SK-MEL-5 (cell line): Measurements from ENCODE around the gene SLC12A9. TPM values are rescaled to one million over a fixed set of nuclear protein-coding genes. Genes with fewer than 3 reads are reported as not detected.
"Not testable (repeated sequence)": the region's sequence is repeated elsewhere in the genome, so short reads cannot be mapped to it uniquely, and the experiment has no call there.

Experiments used
- DNase-seq: peaks from one replicate; pipeline ENCODE4 v3.0.0-alpha.2; 2016; ENCODE audit warnings: low read depth, low spot score
- in situ Hi-C: cut with HindIII; loops from 2 replicates; pipeline ENCODE4 v1.10.0; 2016; ENCODE audit warnings: low sequenced_read_pairs, high pct_unique_total_duplicates, low pct_unique_long_range_greater_than_20kb
- small RNA-seq, 2 experiments: library from RNA; depleted of rRNA; stranded (forward); fragments of <200 nt; gene quantifications; one replicate each; pipeline ENCODE3, GENCODE V24; 2014
- total RNA-seq: library from RNA; depleted of rRNA; stranded (reverse); fragments of >200 nt; shearing (Covaris generic); gene quantifications from 2 replicates; pipeline ENCODE4 v1.2.3, GENCODE V29; 2014; rRNA removed

The SLC12A9 gene
- total RNA-seq, 1 experiment from 2014 or later, result 13.1 TPM

DNA sequence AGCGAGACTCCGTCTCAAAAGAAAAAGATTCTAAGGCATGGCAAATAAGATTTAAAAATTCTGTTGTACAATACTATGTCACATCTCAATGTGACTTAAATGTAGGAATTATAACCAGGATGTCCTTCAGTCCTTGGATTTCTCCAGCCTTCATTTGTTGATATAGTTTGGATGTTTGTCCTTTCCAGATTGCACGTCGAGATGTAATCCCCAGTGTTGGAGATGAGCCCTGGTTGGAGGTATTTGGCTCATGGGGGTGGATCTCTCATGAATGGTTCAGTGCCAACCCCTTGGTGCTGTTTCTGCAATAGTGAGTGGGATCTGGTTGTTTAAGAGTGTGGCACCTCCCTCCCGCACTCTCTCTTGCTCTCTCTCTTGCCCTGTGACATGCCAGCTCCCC lies 56.0 kb downstream of the SLC12A9 start:
- no peak for DNase-seq
- in situ Hi-C loops, result no loop called here

DNA sequence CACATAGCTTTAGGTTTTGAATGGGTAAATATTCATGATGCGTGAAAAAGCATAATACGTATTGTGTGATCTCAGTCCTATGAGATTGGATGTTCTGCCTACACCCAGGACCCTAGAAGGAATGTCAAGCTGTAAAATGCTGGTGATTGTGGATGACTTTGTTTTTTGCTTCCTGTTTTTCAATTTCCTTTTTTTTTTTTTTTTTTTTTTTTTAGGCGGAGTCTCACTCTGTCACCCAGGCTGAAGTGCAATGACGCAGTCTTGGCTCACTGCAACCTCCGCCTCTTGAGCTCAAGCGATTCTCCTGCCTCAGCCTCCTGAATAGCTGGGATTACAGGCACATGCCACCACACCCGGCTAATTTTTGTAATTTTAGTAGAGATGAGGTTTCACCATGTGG lies 57.9 kb downstream of the SLC12A9 start:
- in situ Hi-C loops, result not testable (repeated sequence)

DNA sequence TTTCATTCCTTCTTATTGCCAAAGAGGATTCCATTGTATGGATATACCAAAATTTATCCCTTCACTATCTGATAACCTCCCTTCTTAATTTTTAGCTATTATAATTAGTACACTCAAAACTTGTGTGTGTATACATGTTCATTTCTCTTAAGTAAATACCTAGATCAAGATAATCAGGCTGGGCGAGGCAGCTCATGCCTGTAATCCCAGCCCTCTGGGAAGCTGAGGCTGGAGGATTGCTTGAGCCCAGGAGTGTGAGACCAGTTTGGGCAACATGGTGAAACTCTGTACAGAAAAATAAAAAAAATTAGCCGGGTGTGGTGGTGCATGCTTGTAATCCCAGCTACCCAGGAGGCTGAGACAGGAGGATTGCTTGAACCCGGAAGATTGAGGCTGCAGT lies 59.0 kb downstream of the SLC12A9 start:
- in situ Hi-C loops, result no loop called here
- DNase-seq, result no peak

More for the DNA sequence above, 57.9 kb downstream of the SLC12A9 start:
- DNase-seq, result not testable (repeated sequence)

DNA sequence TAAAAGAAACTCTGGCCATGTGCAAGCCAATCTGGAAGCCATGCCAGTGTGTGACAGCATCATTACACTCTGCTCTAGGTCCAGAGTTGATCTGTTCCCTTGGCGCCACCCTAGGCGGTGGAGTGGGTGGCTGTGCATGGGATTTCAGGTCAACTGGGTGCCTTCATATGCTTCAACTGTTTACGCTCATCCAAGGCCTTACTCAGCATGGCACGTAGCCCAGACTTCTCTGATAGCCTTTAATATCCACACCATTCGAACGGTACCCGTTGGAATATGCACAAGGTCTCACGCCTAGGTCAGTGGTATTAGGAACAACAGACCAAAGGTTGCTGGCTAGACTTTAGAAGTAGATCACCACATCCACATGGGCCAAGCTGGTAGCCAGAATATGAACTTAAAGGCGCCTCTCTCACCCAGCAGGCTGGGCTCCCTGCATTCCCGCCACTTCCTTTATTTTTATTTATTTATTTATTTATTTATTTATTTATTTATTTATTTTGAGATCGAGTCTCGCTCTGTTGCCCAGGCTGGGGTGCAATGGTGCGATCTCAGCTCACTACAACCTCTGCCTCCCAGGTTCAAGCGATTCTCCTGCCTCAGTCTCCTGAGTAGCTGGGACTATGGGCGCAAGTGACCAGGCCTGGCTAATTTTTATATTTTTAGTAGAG lies 61.8 kb downstream of the SLC12A9 start:
- in situ Hi-C loops, result no loop called here
- no peak for DNase-seq

DNA sequence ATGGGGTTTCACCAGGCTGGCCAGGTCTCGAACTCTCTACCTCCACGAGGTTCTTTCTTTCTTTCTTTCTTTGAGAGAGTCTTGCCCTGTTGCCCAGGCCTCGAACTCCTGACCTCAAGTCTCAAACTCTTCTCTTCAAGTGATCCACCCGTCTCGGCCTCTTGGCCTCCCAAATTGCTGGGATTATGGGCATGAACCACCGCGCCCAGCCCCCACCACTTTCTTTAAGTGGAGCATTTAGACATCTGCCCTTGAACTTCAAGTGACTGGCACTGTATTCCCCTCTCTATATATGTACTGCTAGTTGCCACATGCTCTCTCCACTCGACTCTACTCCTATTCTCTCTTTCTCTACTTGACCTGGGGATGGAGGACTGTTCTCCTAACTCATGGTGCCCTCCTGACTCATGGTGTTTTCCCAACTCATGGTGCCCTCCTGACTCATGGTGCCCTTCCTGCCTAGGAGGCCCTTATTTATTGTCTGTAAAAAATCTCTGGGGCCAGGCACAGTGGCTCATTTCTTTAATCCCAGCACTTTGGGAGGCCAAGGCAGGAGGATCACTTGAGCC lies 62.5 kb downstream of the SLC12A9 start:
- in situ Hi-C loops, result no loop called here
- no peak for DNase-seq

Small RNA genes lying within 50 kb of the gene (small RNA-seq; reads per million reads assigned to genes)
- gene RN7SL549P (0 reads per million in 2 experiments), gene RN7SL750P (0 reads per million in 2 experiments)

Other genes with a start within 250 kb of the SLC12A9 start
- 14.0 and 16.7 TPM in 2 replicates for gene MOSPD3, start 240.2 kb upstream of the SLC12A9 start, total RNA-seq
- 0.29 and 1.6 TPM in 2 replicates for gene TFR2, start 211.2 kb upstream of the SLC12A9 start, total RNA-seq
- gene ACTL6B, start 196.3 kb upstream of the SLC12A9 start, total RNA-seq, result not detected in 2 replicates
- gene GNB2, start 179.0 kb upstream of the SLC12A9 start, total RNA-seq, result 43.7 and 47.7 TPM in 2 replicates
- 21.8 and 22.1 TPM in 2 replicates for gene GIGYF1, start 158.5 kb upstream of the SLC12A9 start, total RNA-seq
- gene POP7, start 146.6 kb upstream of the SLC12A9 start, total RNA-seq, result 79.2 and 94.4 TPM in 2 replicates
- 0.29 TPM in 1 of 2 replicates, not detected in the other for gene EPO, start 132.2 kb upstream of the SLC12A9 start, total RNA-seq
- not detected in 2 replicates for gene ZAN, start 119.1 kb upstream of the SLC12A9 start, total RNA-seq
- gene EPHB4, start 25.2 kb upstream of the SLC12A9 start, total RNA-seq, result 37.3 and 45.2 TPM in 2 replicates
- gene TRIP6, start 14.7 kb downstream of the SLC12A9 start, total RNA-seq, result 107 and 109 TPM in 2 replicates
- 42.2 and 49.8 TPM in 2 replicates for gene SRRT, start 22.4 kb downstream of the SLC12A9 start, total RNA-seq
- 14.2 and 14.5 TPM in 2 replicates for gene UFSP1, start 37.0 kb downstream of the SLC12A9 start, total RNA-seq
- 1.5 and 1.8 TPM in 2 replicates for gene ACHE, start 43.2 kb downstream of the SLC12A9 start, total RNA-seq
- gene MUC3A, start 96.8 kb downstream of the SLC12A9 start, total RNA-seq, result not detected in 2 replicates
- gene MUC12, start 116.9 kb downstream of the SLC12A9 start, total RNA-seq, result not detected in 2 replicates
- not detected in 2 replicates for gene MUC17, start 167.4 kb downstream of the SLC12A9 start, total RNA-seq
- 6.9 and 7.5 TPM in 2 replicates for gene TRIM56, start 232.8 kb downstream of the SLC12A9 start, total RNA-seq